KOPT-K1 (cell line): ENCODE results near the gene TRIM71.
"Not testable (repeated sequence)": the region's sequence is repeated elsewhere in the genome, so short reads cannot be mapped to it uniquely, and the experiment has no call there.

Experiments used
- H3K27ac ChIP-seq: fragments of 200-600 bp; sonication (generic); 2 replicates; pipeline ENCODE4 v1.5.1; 2016; ENCODE audit warnings: antibody characterized with exemption, mild to moderate bottlenecking, low read depth, low read length; ENCODE audit not compliant: poor library complexity, severe bottlenecking
- H3K36me3 ChIP-seq: fragments of 200-600 bp; sonication (generic); 2 replicates; pipeline ENCODE4 v1.5.1; 2017; ENCODE audit warnings: antibody characterized with exemption, mild to moderate bottlenecking, low read length, moderate library complexity; ENCODE audit not compliant: insufficient read depth
- H3K9me3 ChIP-seq: fragments of 200-600 bp; sonication (generic); 2 replicates; pipeline ENCODE4 v1.5.1; 2017; ENCODE audit warnings: antibody characterized with exemption, low read length, mild to moderate bottlenecking; ENCODE audit not compliant: insufficient read depth, poor library complexity, severe bottlenecking

The TRIM71 gene

GRCh38 chr3:32815841-32816438, 1.9 kb upstream of the TRIM71 start:
- H3K27ac ChIP-seq: peak overlapping the region; percentile 68
- H3K36me3 ChIP-seq: no peaks in the 10 kb centered on the region
- peaks cover 28% of the 10 kb centered on the region for H3K9me3 ChIP-seq

- peak overlapping the region; percentile 68 for H3K27ac ChIP-seq
- H3K9me3 ChIP-seq: peaks cover 28% of the 10 kb centered on the region
- H3K36me3 ChIP-seq: no peaks in the 10 kb centered on the region
Measured at GRCh38 chr3:32816439-32817256, 1.1 kb upstream of the TRIM71 start.

GRCh38 chr3:32817257-32817557, 590 bp upstream of the TRIM71 start:
- Histone ChIP-seq H3K36me3 (no peaks in the 10 kb centered on the region), H3K9me3 (peaks cover 28% of the 10 kb centered on the region), H3K27ac (no peak overlapping the region)

GRCh38 chr3:32818229-32818969, 602 bp downstream of the TRIM71 start:
- Histone ChIP-seq H3K9me3 (peaks cover 28% of the 10 kb centered on the region), H3K27ac (no peak overlapping the region), H3K36me3 (no peaks in the 10 kb centered on the region)

- Histone ChIP-seq H3K36me3 (no peaks in the 10 kb centered on the region), H3K9me3 (peaks cover 28% of the 10 kb centered on the region), H3K27ac (no peak overlapping the region)
Measured at GRCh38 chr3:32818970-32819511, 1.2 kb downstream of the TRIM71 start.

GRCh38 chr3:32819551-32820348, 2.0 kb downstream of the TRIM71 start:
- Histone ChIP-seq H3K36me3 (no peaks in the 10 kb centered on the region), H3K9me3 (peaks cover 28% of the 10 kb centered on the region)

GRCh38 chr3:32820430-32820829, 2.6 kb downstream of the TRIM71 start:
- Histone ChIP-seq H3K9me3 (peaks cover 28% of the 10 kb centered on the region), H3K27ac (no peak overlapping the region), H3K36me3 (no peaks in the 10 kb centered on the region)

More at GRCh38 chr3:32819551-32820348, 2.0 kb downstream of the TRIM71 start:
- H3K27ac ChIP-seq: no peak overlapping the region

- H3K27ac ChIP-seq: no peak overlapping the region
- H3K36me3 ChIP-seq: no peaks in the 10 kb centered on the region
- peaks cover 28% of the 10 kb centered on the region for H3K9me3 ChIP-seq
Measured at GRCh38 chr3:32820971-32821685, 3.3 kb downstream of the TRIM71 start.

GRCh38 chr3:32821686-32822296, 4.0 kb downstream of the TRIM71 start:
- Histone ChIP-seq H3K9me3 (peaks cover 28% of the 10 kb centered on the region), H3K36me3 (no peaks in the 10 kb centered on the region), H3K27ac (no peak overlapping the region)

- Histone ChIP-seq H3K27ac (no peak overlapping the region), H3K36me3 (no peaks in the 10 kb centered on the region), H3K9me3 (peaks cover 21% of the 10 kb centered on the region)
Measured at GRCh38 chr3:32822609-32823498, 5.1 kb downstream of the TRIM71 start.

GRCh38 chr3:32823641-32824184, 5.9 kb downstream of the TRIM71 start:
- peaks cover 14% of the 10 kb centered on the region for H3K9me3 ChIP-seq
- H3K36me3 ChIP-seq, H3K27ac ChIP-seq: not testable (repeated sequence)

- Histone ChIP-seq H3K27ac (no peak overlapping the region), H3K9me3 (no peaks in the 10 kb centered on the region), H3K36me3 (no peaks in the 10 kb centered on the region)
Measured at GRCh38 chr3:32825601-32826375, 8.0 kb downstream of the TRIM71 start.
